Neural cell (in vitro differentiated cells): ENCODE results near the gene SORL1-AS1.

Experiments
- H2AFZ ChIP-seq: fragments of 200-600, 300-800 bp; sonication (generic), shearing (Covaris generic); 2 replicates; pipeline ENCODE4 v1.6.0; 2014; ENCODE audit warnings: low read depth, mild to moderate bottlenecking, antibody characterized with exemption, low read length, moderate library complexity
- H3F3A ChIP-seq: fragments of 200-600 bp; shearing (Covaris generic); 2 replicates; pipeline ENCODE4 v1.6.1; 2016; ENCODE audit warnings: mild to moderate bottlenecking, moderate library complexity, mixed read lengths, antibody characterized with exemption, low read length; ENCODE audit not compliant: insufficient read depth, poor library complexity, severe bottlenecking
- H3K27ac ChIP-seq: fragments of 200-600, 300-800 bp; sonication (generic), shearing (Covaris generic); 2 replicates; pipeline ENCODE4 v1.5.1; 2014; ENCODE audit warnings: mild to moderate bottlenecking, low read length, moderate library complexity
- H3K27me3 ChIP-seq: fragments of 300-800, 200-600 bp; sonication (generic), shearing (Covaris generic); 2 replicates; pipeline ENCODE4 v1.6.0; 2014; ENCODE audit warnings: mild to moderate bottlenecking, low read depth, low read length, moderate library complexity; ENCODE audit not compliant: insufficient read depth
- H3K36me3 ChIP-seq: fragments of 300-800, 200-600 bp; sonication (generic), shearing (Covaris generic); 2 replicates; pipeline ENCODE4 v1.5.1; 2014; ENCODE audit warnings: mild to moderate bottlenecking, antibody characterized with exemption, low read length, moderate library complexity; ENCODE audit not compliant: insufficient read depth
- H3K4me2 ChIP-seq: fragments of 300-800, 200-600 bp; sonication (generic), shearing (Covaris generic); 2 replicates; pipeline ENCODE4 v1.6.0; 2014; ENCODE audit warnings: mild to moderate bottlenecking, low read length
- H3K4me3 ChIP-seq: fragments of 300-800, 200-600 bp; sonication (generic), shearing (Covaris generic); 2 replicates; pipeline ENCODE4 v1.5.1; 2014; ENCODE audit warnings: mild to moderate bottlenecking, low read length, moderate library complexity
- H3K79me2 ChIP-seq: fragments of 200-600 bp; shearing (Covaris generic); replicated peaks from 2 replicates; pipeline ENCODE4 v1.6.0; 2014; ENCODE audit warnings: mild to moderate bottlenecking, low read length, moderate library complexity; ENCODE audit not compliant: insufficient read depth
- H3K9ac ChIP-seq: fragments of 300-800, 200-600 bp; sonication (generic), shearing (Covaris generic); 2 replicates; pipeline ENCODE4 v1.6.1; 2016; ENCODE audit warnings: mild to moderate bottlenecking, low read length, mixed read lengths
- H3K9me2 ChIP-seq: fragments of 200-600 bp; shearing (Covaris generic); 2 replicates; pipeline ENCODE4 v1.6.1; 2016; ENCODE audit warnings: mild to moderate bottlenecking, low read length, mixed read lengths; ENCODE audit not compliant: insufficient read depth
- H3K9me3 ChIP-seq: fragments of 200-600, 300-800 bp; sonication (generic), shearing (Covaris generic); 2 replicates; pipeline ENCODE4 v1.6.1; 2016; ENCODE audit warnings: mild to moderate bottlenecking, mixed run types, low read length, moderate library complexity, mixed read lengths
- H4K20me1 ChIP-seq: fragments of 200-600 bp; shearing (Covaris generic); 2 replicates; pipeline ENCODE4 v1.6.1; 2016; ENCODE audit warnings: mild to moderate bottlenecking, mixed run types; ENCODE audit not compliant: insufficient read depth
- EP300 ChIP-seq: fragments of 450-650 bp; conservative IDR thresholded peaks from 2 replicates; pipeline ENCODE4 v1.6.1; 2014; ENCODE audit warnings: antibody characterized with exemption, mild to moderate bottlenecking, moderate library complexity; ENCODE audit not compliant: poor library complexity, severe bottlenecking
- EZH2 ChIP-seq: fragments of 200-600, 300-800 bp; shearing (Covaris generic), sonication (generic); IDR thresholded peaks from 2 replicates; pipeline ENCODE4 v1.6.1; 2014; ENCODE audit warnings: antibody characterized with exemption, low read length, borderline replicate concordance, mild to moderate bottlenecking; ENCODE audit not compliant: insufficient read depth, poor library complexity, severe bottlenecking
- MXI1 ChIP-seq: fragments of 450-650 bp; conservative IDR thresholded peaks from 2 replicates; pipeline ENCODE4 v1.6.1; 2014; ENCODE audit warnings: antibody characterized with exemption, mild to moderate bottlenecking; ENCODE audit not compliant: poor library complexity, severe bottlenecking
- POLR2AphosphoS5 ChIP-seq: IDR thresholded peaks from 2 replicates; pipeline ENCODE4 v1.6.1; 2012
- RAD21 ChIP-seq: fragments of 450-650 bp; conservative IDR thresholded peaks from 2 replicates; pipeline ENCODE4 v1.6.1; 2014; ENCODE audit warnings: antibody characterized with exemption, mild to moderate bottlenecking, moderate library complexity
- SMC3 ChIP-seq: fragments of 450-650 bp; conservative IDR thresholded peaks from 2 replicates; pipeline ENCODE4 v1.6.1; 2014; ENCODE audit warnings: antibody characterized with exemption, mild to moderate bottlenecking, moderate library complexity; ENCODE audit not compliant: poor library complexity
- TAF1 ChIP-seq: IDR thresholded peaks from 2 replicates; pipeline ENCODE4 v1.6.1; 2012; ENCODE audit warnings: low read depth
- TF ChIP-seq, protein P1 (sequence below): IDR thresholded peaks from 2 replicates; pipeline ENCODE4 v1.6.1; 2012; ENCODE audit warnings: borderline replicate concordance
- TF ChIP-seq, protein P2 (sequence below): fragments of 450-650 bp; IDR thresholded peaks from 2 replicates; pipeline ENCODE4 v1.5.1; 2014; ENCODE audit warnings: antibody characterized with exemption, mild to moderate bottlenecking, moderate library complexity; ENCODE audit not compliant: poor library complexity, severe bottlenecking

SORL1-AS1 gene

DNA sequence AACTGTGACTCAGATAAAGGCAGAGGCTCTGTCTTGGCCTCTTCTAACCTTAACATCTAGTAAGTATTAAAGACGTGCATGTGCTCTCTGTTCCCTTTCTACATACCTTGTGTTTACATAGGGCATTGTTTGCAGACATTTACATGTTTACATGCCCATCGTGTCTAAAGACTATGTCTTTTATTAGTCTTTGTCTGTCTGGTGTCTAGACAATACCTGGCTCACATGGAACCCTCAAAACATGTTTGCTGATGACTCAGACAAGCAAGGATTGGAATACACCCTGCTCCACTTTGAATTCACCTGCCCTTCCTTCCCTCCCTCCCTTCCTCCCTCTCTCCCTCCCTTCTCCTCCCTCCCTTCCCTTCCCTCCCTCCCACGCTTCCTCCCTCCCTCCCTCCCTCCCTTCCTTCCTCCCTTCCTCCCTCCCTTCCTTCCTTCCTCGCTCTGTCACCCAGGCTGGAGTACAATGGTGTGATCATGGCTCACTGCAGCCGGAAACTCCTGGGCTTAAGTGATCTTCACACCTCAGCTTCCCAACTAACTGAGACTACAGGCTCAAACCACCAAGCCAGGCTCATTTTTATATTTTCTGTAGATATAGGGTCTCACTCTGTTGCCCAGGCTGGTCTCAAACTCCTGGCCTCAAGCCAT is 23.7 kb upstream of the SORL1-AS1 start:
- no peak overlapping the region for H3K9ac ChIP-seq
- H3K27me3 ChIP-seq = no peaks in the 10 kb centered on the region
- H3K9me3 ChIP-seq = no peaks in the 10 kb centered on the region
- no peaks in the 10 kb centered on the region for H3K36me3 ChIP-seq
- no peak overlapping the region for H2AFZ ChIP-seq
- no peaks in the 10 kb centered on the region for H3K79me2 ChIP-seq
- TF ChIP-seq RAD21 = no peak
- TF ChIP-seq, protein P1, sequence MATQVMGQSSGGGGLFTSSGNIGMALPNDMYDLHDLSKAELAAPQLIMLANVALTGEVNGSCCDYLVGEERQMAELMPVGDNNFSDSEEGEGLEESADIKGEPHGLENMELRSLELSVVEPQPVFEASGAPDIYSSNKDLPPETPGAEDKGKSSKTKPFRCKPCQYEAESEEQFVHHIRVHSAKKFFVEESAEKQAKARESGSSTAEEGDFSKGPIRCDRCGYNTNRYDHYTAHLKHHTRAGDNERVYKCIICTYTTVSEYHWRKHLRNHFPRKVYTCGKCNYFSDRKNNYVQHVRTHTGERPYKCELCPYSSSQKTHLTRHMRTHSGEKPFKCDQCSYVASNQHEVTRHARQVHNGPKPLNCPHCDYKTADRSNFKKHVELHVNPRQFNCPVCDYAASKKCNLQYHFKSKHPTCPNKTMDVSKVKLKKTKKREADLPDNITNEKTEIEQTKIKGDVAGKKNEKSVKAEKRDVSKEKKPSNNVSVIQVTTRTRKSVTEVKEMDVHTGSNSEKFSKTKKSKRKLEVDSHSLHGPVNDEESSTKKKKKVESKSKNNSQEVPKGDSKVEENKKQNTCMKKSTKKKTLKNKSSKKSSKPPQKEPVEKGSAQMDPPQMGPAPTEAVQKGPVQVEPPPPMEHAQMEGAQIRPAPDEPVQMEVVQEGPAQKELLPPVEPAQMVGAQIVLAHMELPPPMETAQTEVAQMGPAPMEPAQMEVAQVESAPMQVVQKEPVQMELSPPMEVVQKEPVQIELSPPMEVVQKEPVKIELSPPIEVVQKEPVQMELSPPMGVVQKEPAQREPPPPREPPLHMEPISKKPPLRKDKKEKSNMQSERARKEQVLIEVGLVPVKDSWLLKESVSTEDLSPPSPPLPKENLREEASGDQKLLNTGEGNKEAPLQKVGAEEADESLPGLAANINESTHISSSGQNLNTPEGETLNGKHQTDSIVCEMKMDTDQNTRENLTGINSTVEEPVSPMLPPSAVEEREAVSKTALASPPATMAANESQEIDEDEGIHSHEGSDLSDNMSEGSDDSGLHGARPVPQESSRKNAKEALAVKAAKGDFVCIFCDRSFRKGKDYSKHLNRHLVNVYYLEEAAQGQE = no peak
- TF ChIP-seq, protein P2, sequence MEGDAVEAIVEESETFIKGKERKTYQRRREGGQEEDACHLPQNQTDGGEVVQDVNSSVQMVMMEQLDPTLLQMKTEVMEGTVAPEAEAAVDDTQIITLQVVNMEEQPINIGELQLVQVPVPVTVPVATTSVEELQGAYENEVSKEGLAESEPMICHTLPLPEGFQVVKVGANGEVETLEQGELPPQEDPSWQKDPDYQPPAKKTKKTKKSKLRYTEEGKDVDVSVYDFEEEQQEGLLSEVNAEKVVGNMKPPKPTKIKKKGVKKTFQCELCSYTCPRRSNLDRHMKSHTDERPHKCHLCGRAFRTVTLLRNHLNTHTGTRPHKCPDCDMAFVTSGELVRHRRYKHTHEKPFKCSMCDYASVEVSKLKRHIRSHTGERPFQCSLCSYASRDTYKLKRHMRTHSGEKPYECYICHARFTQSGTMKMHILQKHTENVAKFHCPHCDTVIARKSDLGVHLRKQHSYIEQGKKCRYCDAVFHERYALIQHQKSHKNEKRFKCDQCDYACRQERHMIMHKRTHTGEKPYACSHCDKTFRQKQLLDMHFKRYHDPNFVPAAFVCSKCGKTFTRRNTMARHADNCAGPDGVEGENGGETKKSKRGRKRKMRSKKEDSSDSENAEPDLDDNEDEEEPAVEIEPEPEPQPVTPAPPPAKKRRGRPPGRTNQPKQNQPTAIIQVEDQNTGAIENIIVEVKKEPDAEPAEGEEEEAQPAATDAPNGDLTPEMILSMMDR = no peak
- no peak for TF ChIP-seq TAF1
- no peak for TF ChIP-seq SMC3
- TF ChIP-seq EZH2 = no peak
- TF ChIP-seq POLR2AphosphoS5 = no peak
- TF ChIP-seq MXI1 = no peak
- TF ChIP-seq EP300 = no peak
- H3K27ac ChIP-seq = no peak overlapping the region
- H3K4me3 ChIP-seq = no peak overlapping the region
- H3F3A ChIP-seq = no peaks in the 10 kb centered on the region
- H3K9me2 ChIP-seq = no peaks in the 10 kb centered on the region
- H4K20me1 ChIP-seq = no peaks in the 10 kb centered on the region
- no peak overlapping the region for H3K4me2 ChIP-seq

DNA sequence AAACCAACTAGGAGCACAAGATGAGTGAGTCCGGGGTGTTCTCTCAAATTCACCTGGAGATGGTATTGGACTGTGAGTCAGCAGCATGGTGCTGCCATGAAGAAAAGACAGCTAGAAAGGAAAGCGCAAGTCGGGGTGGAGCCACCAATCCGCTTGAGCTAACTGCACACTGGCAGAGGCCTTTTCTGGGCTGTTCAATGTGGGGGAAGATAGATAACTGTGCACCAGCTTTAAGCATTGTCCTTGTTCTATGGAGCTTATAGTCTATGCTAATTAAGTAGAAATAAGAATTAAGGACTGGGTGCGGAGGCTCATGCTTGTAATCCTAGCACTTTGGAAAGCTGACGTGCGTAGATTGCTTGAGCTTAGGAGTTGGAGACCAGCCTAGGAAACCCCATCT is 21.9 kb upstream of the SORL1-AS1 start:
- Histone ChIP-seq H3K4me3 (no peak overlapping the region), H3K79me2 (no peaks in the 10 kb centered on the region), H3K4me2 (no peak overlapping the region), H3F3A (no peaks in the 10 kb centered on the region), H3K9ac (no peak overlapping the region), H2AFZ (no peak overlapping the region), H3K27me3 (no peaks in the 10 kb centered on the region), H3K27ac (no peak overlapping the region), H3K9me3 (no peaks in the 10 kb centered on the region), H3K36me3 (no peaks in the 10 kb centered on the region), H3K9me2 (no peaks in the 10 kb centered on the region), H4K20me1 (no peaks in the 10 kb centered on the region)
- TF ChIP-seq EP300 (no peak), POLR2AphosphoS5 (no peak), EZH2 (no peak), TAF1 (no peak), SMC3 (no peak), RAD21 (no peak), MXI1 (no peak)
- TF ChIP-seq, protein P2 = no peak
- TF ChIP-seq, protein P1 = no peak
